Muscle layer of colon (tissue), 2 donors: ENCODE results near the gene CMIP.

ENCODE experiments used
- H3K27ac ChIP-seq: one replicate; pipeline ENCODE4 v1.7.0; 2013; ENCODE audit warnings: low read depth, mild to moderate bottlenecking, low read length, moderate library complexity
- H3K27me3 ChIP-seq, 2 donors: one replicate each; pipeline ENCODE4 v1.7.0; 2013; ENCODE audit warnings: low read length in 2 of 2, mild to moderate bottlenecking in 2 of 2; ENCODE audit not compliant: insufficient read depth in 2 of 2, control insufficient read depth in 1 of 2
- H3K36me3 ChIP-seq: one replicate; pipeline ENCODE4 v1.7.0; 2013; ENCODE audit warnings: mild to moderate bottlenecking, low read length; ENCODE audit not compliant: insufficient read depth
- H3K4me1 ChIP-seq: one replicate; pipeline ENCODE4 v1.7.0; 2013; ENCODE audit warnings: mild to moderate bottlenecking, low read length; ENCODE audit not compliant: insufficient read depth
- H3K4me3 ChIP-seq, 2 donors: one replicate each; pipeline ENCODE4 v1.7.0; 2013; ENCODE audit warnings: low read length in 2 of 2, low read depth in 1 of 2, mild to moderate bottlenecking in 1 of 2, moderate library complexity in 1 of 2
- H3K9ac ChIP-seq: one replicate; pipeline ENCODE4 v1.7.0; 2013; ENCODE audit warnings: low read length
- H3K9me3 ChIP-seq: one replicate; pipeline ENCODE4 v1.7.0; 2013; ENCODE audit warnings: mild to moderate bottlenecking, low read length
- donor health status: abdominal sarcoma.
- donor health status: Adenocarcinoma of cecum.

Gene CMIP

GRCh38 chr16:81477697-81478693 lies 33.4 kb downstream of the CMIP start:
- no peak overlapping the region for H3K27ac ChIP-seq
- H3K9me3 ChIP-seq: no peaks in the 10 kb centered on the region
- H3K4me1 ChIP-seq: peaks cover 22% of the 10 kb centered on the region
- no peaks in the 10 kb centered on the region for H3K27me3 ChIP-seq
- H3K9ac ChIP-seq: no peak overlapping the region
- no peaks in the 10 kb centered on the region for H3K36me3 ChIP-seq
- no peak overlapping the region for H3K4me3 ChIP-seq

DNA sequence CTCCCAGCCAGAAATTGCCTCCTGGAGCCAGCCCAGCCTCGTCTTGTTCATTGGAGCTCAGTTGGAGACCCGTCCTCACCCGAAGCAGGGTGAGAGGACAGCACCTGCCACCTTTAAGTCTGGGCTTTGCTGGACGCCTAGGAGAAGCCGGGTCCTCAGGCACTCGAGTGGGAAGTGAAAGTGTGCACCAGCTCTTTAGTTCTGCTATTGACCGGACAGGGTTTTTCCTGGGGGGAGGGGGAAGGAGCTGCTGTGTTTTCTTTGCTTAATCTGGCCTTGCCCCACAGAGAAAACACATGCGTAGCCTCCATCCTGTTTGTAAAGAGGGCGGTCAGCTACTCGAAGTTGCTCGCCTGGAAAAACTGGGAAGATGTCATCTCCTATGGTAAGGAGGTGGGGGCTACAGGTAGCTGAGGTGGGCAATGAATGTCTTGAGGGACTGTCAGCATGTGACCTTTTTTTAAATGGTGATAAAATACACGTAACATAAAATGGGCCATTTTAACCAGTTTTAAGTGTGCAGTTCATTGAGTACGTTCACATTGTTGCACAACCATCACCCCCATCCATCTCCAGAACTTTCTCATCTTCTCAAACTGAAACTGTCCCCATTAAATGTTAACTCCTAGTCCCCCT lies 34.4 kb downstream of the CMIP start:
- Histone ChIP-seq H3K27me3 (no peaks in the 10 kb centered on the region), H3K4me1 (peaks cover 12% of the 10 kb centered on the region), H3K9ac (no peak overlapping the region), H3K27ac (no peak overlapping the region), H3K4me3 (no peak overlapping the region), H3K36me3 (no peaks in the 10 kb centered on the region), H3K9me3 (no peaks in the 10 kb centered on the region)

- H3K4me1 ChIP-seq: peaks cover 12% of the 10 kb centered on the region
- no peak overlapping the region for H3K9ac ChIP-seq
- no peaks in the 10 kb centered on the region for H3K27me3 ChIP-seq
- no peaks in the 10 kb centered on the region for H3K9me3 ChIP-seq
- no peaks in the 10 kb centered on the region for H3K36me3 ChIP-seq
- no peak overlapping the region for H3K27ac ChIP-seq
- H3K4me3 ChIP-seq: no peak overlapping the region
Measured at GRCh38 chr16:81480606-81481206, 36.1 kb downstream of the CMIP start.

DNA sequence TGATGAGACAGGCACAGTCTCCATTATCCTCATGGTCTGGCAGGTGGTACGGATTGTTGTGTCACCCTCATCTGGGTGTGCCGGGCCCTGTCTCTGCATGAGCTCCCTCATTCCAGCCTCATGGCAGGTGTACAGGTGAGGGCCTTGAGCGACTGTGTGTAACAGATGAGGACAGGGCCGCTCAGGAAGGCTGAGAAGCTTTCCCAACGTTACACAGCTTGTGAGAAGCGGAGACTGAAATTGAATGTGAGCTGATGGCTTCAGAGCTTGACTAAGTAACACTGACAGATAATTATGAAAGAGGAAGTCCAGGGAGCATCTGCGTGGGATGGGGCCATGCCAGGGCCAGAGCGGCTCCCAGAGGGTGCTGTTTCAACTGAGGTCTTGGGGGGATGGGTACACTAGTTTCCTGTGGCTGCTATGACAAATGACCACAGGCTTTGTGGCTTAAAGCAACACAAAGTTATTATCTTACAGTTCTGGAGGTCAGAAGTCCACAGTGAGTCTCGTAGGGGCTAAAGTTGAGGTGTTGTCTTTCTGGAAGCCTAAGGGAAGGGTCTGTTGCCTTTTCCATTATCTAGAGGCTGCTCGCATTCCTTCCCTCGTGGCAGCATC lies 36.7 kb downstream of the CMIP start:
- Histone ChIP-seq H3K4me3 (no peak overlapping the region), H3K9ac (no peak overlapping the region), H3K4me1 (peaks cover 12% of the 10 kb centered on the region), H3K27me3 (no peaks in the 10 kb centered on the region), H3K36me3 (no peaks in the 10 kb centered on the region), H3K9me3 (no peaks in the 10 kb centered on the region), H3K27ac (no peak overlapping the region)

- Histone ChIP-seq H3K4me1 (peaks cover 12% of the 10 kb centered on the region), H3K9ac (no peak overlapping the region), H3K27ac (no peak overlapping the region), H3K9me3 (no peaks in the 10 kb centered on the region), H3K36me3 (no peaks in the 10 kb centered on the region), H3K4me3 (no peak overlapping the region), H3K27me3 (no peaks in the 10 kb centered on the region)
Measured at GRCh38 chr16:81482329-81483063, 37.9 kb downstream of the CMIP start.

- peaks cover 8% of the 10 kb centered on the region for H3K4me1 ChIP-seq
- H3K9me3 ChIP-seq: no peaks in the 10 kb centered on the region
- no peak overlapping the region for H3K9ac ChIP-seq
- H3K27me3 ChIP-seq: no peaks in the 10 kb centered on the region
- H3K27ac ChIP-seq: no peak overlapping the region
- H3K36me3 ChIP-seq: no peaks in the 10 kb centered on the region
- no peak overlapping the region for H3K4me3 ChIP-seq
Measured at GRCh38 chr16:81483064-81483969, 38.7 kb downstream of the CMIP start.

GRCh38 chr16:81483970-81484595 lies 39.5 kb downstream of the CMIP start:
- Histone ChIP-seq H3K4me3 (no peak overlapping the region), H3K36me3 (no peaks in the 10 kb centered on the region), H3K4me1 (peaks cover 5% of the 10 kb centered on the region), H3K9ac (no peak overlapping the region), H3K27ac (no peak overlapping the region), H3K9me3 (no peaks in the 10 kb centered on the region), H3K27me3 (no peaks in the 10 kb centered on the region)

- no peak overlapping the region for H3K9ac ChIP-seq
- H3K36me3 ChIP-seq: no peaks in the 10 kb centered on the region
- peaks cover 8% of the 10 kb centered on the region for H3K4me1 ChIP-seq
- H3K27ac ChIP-seq: no peak overlapping the region
- H3K27me3 ChIP-seq: no peaks in the 10 kb centered on the region
- no peaks in the 10 kb centered on the region for H3K9me3 ChIP-seq
- H3K4me3 ChIP-seq: no peak overlapping the region
Measured at GRCh38 chr16:81484908-81485624, 40.5 kb downstream of the CMIP start.

DNA sequence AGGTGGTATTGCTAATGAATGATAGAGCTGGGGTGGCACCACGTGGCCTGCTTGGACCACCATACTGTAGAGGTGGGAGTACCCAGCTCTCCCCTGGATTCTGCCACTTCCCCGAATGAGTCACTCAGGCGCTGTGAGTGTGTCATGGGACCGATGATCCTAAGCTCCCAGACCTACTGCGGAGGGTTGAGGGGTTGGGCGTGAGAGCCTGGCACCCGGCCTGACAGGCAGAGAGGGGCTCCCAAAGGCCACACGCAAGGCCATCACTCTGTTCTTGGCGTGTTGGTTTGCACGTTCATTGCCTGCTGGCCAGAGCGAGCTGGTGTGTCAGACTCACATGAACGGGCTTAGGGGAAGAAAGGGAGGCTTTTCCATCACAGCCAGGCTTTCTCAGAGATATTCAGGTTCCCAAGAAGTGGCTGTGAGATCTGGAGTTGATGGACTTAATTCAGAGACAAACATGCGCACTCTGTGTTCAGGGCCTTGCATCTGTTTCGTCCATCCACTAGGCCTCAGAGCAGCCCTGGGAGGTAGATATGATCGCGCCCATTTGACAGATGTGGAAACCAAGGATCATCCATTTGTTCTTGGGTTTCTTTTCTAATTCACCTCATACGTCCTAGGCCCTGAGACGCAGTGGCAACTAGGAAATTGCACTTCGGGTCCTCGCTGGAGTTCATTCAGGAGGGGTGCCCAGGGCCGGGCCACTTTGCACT lies 41.4 kb downstream of the CMIP start:
- Histone ChIP-seq H3K27ac (no peak overlapping the region), H3K4me1 (peaks cover 8% of the 10 kb centered on the region), H3K27me3 (no peaks in the 10 kb centered on the region)

More for the DNA sequence above, 41.4 kb downstream of the CMIP start:
- no peak overlapping the region for H3K4me3 ChIP-seq
- H3K9me3 ChIP-seq: no peaks in the 10 kb centered on the region
- H3K36me3 ChIP-seq: no peaks in the 10 kb centered on the region
- no peak overlapping the region for H3K9ac ChIP-seq
